AG04450 (cell line): ENCODE results near the gene SHISA6. TPM values are rescaled to one million over a fixed set of nuclear protein-coding genes. Genes with fewer than 3 reads are reported as not detected.
"Not testable (repeated sequence)": the region's sequence is repeated elsewhere in the genome, so short reads cannot be mapped to it uniquely, and the experiment has no call there.

Source experiments
- CTCF ChIA-PET: fragments of 300-600, 350-600 bp; formaldehyde crosslinking; extraction: SDS; loops from one replicate; lab custom pipeline; 2022; ENCODE audit warnings: antibody characterized with exemption, inconsistent platforms; lab: Charles Lee
- POLR2A ChIA-PET: fragments of 350-600 bp; formaldehyde crosslinking; extraction: SDS; loops from one replicate; lab custom pipeline; 2021; ENCODE audit warnings: antibody characterized with exemption, inconsistent platforms; lab: Yijun Ruan, JAX
- DNase-seq: peaks from one replicate; pipeline ENCODE4 v3.0.0-alpha.2; 2011; ENCODE audit warnings: low read depth, low spot score
- H3K27ac ChIP-seq: one replicate; pipeline ENCODE4 v1.5.1; 2012; ENCODE audit warnings: low read depth, low read length, control low read depth
- H3K27me3 ChIP-seq: one replicate; pipeline ENCODE4 v1.6.0; 2012; ENCODE audit warnings: low read length; ENCODE audit not compliant: control insufficient read depth, insufficient read depth
- H3K4me3 ChIP-seq: 2 replicates; pipeline ENCODE4 v1.5.1; 2011; ENCODE audit warnings: mild to moderate bottlenecking, low read depth, low read length, control low read depth
- H3K9me3 ChIP-seq: 2 replicates; pipeline ENCODE4 v1.5.1; 2012; ENCODE audit warnings: low read length; ENCODE audit not compliant: control insufficient read depth, insufficient read depth
- polyA plus RNA-seq: library from polyadenylated mRNA; depleted of rRNA; stranded (reverse); fragments of >200 nt; gene quantifications from 2 replicates; pipeline ENCODE4 v1.2.3, GENCODE V29; 2011
- TF ChIP-seq, protein P1 (sequence below): IDR thresholded peaks from 2 replicates; pipeline ENCODE4 v1.5.1; 2011; ENCODE audit warnings: low read depth, low read length, control low read depth, inconsistent platforms

The SHISA6 gene
- polyA plus RNA-seq, 1 experiment, result not detected

DNA sequence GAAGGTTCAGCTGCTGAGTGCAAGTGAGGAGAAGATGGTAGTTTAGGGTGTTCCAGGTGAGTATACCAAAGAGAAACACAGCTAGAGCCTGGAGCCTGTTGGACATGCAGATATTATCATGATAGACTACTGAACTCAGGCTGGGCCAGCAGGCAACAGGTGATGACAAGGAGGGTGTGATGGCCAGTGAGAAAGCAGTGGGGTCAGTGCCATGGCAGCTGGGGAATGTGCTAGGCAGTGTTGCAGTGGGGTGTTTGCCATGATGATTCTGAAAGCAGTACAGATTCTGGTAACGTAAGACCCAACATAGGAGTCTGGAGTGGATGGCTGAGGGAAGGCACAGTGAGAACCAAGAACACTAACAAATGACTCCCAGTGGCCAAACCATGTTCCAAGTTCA is 57.4 kb downstream of the SHISA6 start:
- Histone ChIP-seq H3K27ac (no peak overlapping the region), H3K27me3 (no peaks in the 10 kb centered on the region), H3K4me3 (no peak overlapping the region), H3K9me3 (peaks cover 42% of the 10 kb centered on the region)
- DNase-seq, result no peak
- TF ChIP-seq, protein P1, sequence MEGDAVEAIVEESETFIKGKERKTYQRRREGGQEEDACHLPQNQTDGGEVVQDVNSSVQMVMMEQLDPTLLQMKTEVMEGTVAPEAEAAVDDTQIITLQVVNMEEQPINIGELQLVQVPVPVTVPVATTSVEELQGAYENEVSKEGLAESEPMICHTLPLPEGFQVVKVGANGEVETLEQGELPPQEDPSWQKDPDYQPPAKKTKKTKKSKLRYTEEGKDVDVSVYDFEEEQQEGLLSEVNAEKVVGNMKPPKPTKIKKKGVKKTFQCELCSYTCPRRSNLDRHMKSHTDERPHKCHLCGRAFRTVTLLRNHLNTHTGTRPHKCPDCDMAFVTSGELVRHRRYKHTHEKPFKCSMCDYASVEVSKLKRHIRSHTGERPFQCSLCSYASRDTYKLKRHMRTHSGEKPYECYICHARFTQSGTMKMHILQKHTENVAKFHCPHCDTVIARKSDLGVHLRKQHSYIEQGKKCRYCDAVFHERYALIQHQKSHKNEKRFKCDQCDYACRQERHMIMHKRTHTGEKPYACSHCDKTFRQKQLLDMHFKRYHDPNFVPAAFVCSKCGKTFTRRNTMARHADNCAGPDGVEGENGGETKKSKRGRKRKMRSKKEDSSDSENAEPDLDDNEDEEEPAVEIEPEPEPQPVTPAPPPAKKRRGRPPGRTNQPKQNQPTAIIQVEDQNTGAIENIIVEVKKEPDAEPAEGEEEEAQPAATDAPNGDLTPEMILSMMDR, result no peak
- ChIA-PET CTCF (interaction anchor here (1.4 kb wide), 1 partner anchor 652 kb away, joined by 3 read pairs; no protein-coding TSS in a partner anchor), POLR2A (no interaction called here)

DNA sequence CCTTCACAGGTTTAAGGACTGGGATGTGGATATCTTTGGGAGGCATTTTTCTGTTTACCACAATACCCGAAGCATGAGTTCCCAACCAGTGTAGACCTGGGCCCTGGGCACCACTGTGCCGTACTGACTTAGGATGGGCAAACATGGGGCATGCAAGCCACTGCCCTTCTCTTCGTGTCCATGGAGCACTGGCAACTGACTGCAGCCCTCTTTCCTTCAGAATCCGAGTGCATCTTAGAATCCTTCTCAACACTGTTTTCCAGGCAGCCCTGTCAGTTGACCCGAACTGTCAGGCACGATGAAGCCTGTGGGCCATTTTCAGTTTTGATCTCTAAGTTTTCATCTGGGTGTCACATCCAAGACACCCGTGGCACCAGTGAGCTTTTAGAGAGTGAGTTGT is 59.2 kb downstream of the SHISA6 start:
- DNase-seq, result no peak
- H3K4me3 ChIP-seq, result no peak overlapping the region
- TF ChIP-seq, protein P1, result no peak
- H3K9me3 ChIP-seq, result peaks cover 53% of the 10 kb centered on the region
- H3K27me3 ChIP-seq, result no peaks in the 10 kb centered on the region
- no peak overlapping the region for H3K27ac ChIP-seq
- ChIA-PET CTCF (no interaction called here), POLR2A (no interaction called here)

DNA sequence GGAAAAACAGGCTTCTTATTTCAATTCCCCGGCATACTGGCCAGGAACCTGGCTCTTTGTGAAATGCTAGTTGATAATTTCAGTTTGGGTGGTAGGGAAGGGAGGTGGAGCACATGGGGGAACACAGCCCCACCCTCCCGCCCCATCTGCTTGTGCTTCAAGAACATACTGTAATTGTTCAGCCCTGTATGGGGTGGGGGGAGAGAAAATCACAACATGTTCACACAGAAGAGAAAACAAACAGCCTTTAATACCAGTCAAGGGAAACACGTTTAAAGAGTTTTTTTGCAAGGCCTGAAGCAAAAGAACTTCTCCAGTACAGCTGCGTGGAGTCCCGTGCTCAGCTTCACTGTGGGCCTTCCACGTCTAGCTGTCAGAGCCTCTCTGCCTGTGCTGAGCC is 59.7 kb downstream of the SHISA6 start:
- no peak overlapping the region for H3K27ac ChIP-seq

DNA sequence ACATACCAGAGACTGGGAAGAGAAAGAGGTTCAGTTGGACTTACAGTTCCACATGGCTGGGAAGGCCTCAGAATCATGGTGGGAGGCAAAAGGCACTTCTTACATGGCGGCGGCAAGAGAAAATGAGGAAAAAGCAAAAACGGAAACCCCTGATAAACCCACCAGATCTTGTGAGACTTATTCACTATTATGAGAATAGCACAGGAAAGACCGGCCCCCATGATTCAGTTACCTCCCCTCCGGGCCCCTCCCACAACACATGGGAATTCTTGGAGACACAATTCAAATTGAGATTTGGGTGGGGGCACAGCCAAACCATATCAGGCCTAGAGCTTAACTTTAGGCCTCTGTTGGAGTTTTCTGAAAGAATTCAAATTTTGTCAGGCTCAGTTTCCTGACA is 60.9 kb downstream of the SHISA6 start:
- H3K4me3 ChIP-seq, DNase-seq, H3K27ac ChIP-seq, CTCF ChIA-PET, H3K27me3 ChIP-seq, POLR2A ChIA-PET: not testable (repeated sequence)
- H3K9me3 ChIP-seq, result peaks cover 57% of the 10 kb centered on the region

More for the DNA sequence above, 59.7 kb downstream of the SHISA6 start:
- DNase-seq, result no peak
- POLR2A ChIA-PET, result no interaction called here
- TF ChIP-seq, protein P1, result no peak
- H3K27me3 ChIP-seq, result no peaks in the 10 kb centered on the region
- CTCF ChIA-PET, result no interaction called here
- H3K9me3 ChIP-seq, result peaks cover 56% of the 10 kb centered on the region
- H3K4me3 ChIP-seq, result no peak overlapping the region

DNA sequence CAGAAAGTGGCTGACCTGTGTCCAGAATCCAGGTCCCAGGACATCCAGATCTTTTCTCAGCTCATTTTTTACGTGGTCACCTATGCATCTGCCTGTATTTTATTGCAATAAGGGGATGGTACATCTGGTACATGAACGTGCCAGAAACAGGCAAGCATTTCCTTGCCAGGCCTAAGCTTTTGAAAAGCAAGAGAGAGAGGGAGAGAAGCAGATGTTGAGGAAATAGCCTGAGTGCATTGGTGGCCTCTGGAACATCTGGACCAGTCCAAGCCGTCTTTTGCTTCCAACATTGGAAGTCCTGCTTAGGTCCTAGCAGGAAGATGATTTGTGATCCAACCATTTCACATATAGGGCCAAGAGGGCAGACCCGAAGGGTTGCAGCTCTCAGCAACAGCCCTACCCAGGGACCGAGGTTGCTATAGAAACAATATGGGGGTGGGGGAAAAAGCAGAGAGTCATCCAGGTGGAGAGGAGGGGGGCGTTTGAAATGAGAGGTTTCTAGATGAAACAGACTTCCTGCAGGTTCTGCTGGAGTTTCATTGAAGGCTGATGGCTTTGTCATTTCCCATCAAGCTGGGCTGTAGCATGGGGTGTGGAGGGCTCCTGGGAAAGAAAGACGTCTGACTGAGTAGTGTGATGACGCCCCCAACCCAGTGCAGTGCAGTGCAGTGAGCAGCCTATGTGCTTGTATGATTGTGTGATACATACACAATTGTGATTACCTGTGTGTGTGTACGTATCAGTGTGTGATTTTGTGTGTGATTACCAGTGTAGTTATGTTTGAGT is 61.6 kb downstream of the SHISA6 start:
- Histone ChIP-seq H3K27me3 (no peaks in the 10 kb centered on the region), H3K9me3 (peaks cover 60% of the 10 kb centered on the region), H3K27ac (no peak overlapping the region), H3K4me3 (no peak overlapping the region)
- CTCF ChIA-PET, result no interaction called here
- no peak for DNase-seq
- TF ChIP-seq, protein P1, result no peak
- POLR2A ChIA-PET, result no interaction called here
